GM12878 (cell line): ENCODE measurements around the gene ATXN2. TPM values are rescaled to one million over a fixed set of nuclear protein-coding genes. Genes with fewer than 3 reads are reported as not detected.
A peak's percentile ranks its signal among the peaks of the same experiment; 100 is the strongest.

ENCODE experiments used
- CBFB ChIP-seq: IDR thresholded peaks from 2 replicates; pipeline ENCODE4 v1.6.1; 2016; ENCODE audit warnings: antibody characterized with exemption, low read depth
- CBX3 ChIP-seq: fragments of 200-600 bp; sonication (generic); IDR thresholded peaks from 2 replicates; pipeline ENCODE4 v1.6.1; 2016; ENCODE audit warnings: low read depth, borderline replicate concordance
- CBX5 ChIP-seq: sonication (generic); IDR thresholded peaks from 2 replicates; pipeline ENCODE4 v1.6.1; 2016; ENCODE audit warnings: low read depth, moderate library complexity, mild to moderate bottlenecking, inconsistent platforms
- E4F1 ChIP-seq: fragments of 450-650 bp; IDR thresholded peaks from 2 replicates; pipeline ENCODE4 v1.6.1; 2018; ENCODE audit warnings: borderline replicate concordance, mild to moderate bottlenecking; ENCODE audit not compliant: partially characterized antibody
- EP300 ChIP-seq, 2 experiments: fragments of 150-350 bp in 1 of 2; IDR thresholded peaks; 2 replicates each; pipeline ENCODE4 v1.6.1; 2011 to 2012; ENCODE audit warnings: low read depth in 2 of 2, low read length in 2 of 2, borderline replicate concordance in 1 of 2, improper control_type of control experiment in 1 of 2, inconsistent platforms in 1 of 2; ENCODE audit not compliant: control insufficient read depth in 1 of 2
- HCFC1 ChIP-seq: fragments of 150-350 bp; IDR thresholded peaks from 2 replicates; pipeline ENCODE4 v1.6.1; 2014; ENCODE audit warnings: low read length
- HDAC2 ChIP-seq: fragments of 200-600 bp; sonication (generic); IDR thresholded peaks from 2 replicates; pipeline ENCODE4 v1.6.1; 2017
- NBN ChIP-seq: fragments of 450-650 bp; IDR thresholded peaks from 2 replicates; pipeline ENCODE4 v1.6.1; 2016
- NFYB ChIP-seq: IDR thresholded peaks from 2 replicates; pipeline ENCODE4 v1.6.1; 2011; ENCODE audit warnings: low read depth, mild to moderate bottlenecking, low read length, improper control_type of control experiment, moderate library complexity; ENCODE audit not compliant: insufficient read depth
- POLR2AphosphoS2 ChIP-seq: IDR thresholded peaks from 2 replicates; pipeline ENCODE4 v1.6.1; 2011; ENCODE audit warnings: low read depth, mild to moderate bottlenecking, low read length, improper control_type of control experiment, moderate library complexity
- POLR2AphosphoS5 ChIP-seq: IDR thresholded peaks from 2 replicates; pipeline ENCODE4 v1.6.1; 2011; ENCODE audit warnings: mild to moderate bottlenecking, low read length, inconsistent platforms
- RB1 ChIP-seq: fragments of 450-650 bp; formaldehyde crosslinking; IDR thresholded peaks from 2 replicates; pipeline ENCODE4 v1.6.1; 2017; ENCODE audit warnings: mild to moderate bottlenecking, borderline replicate concordance
- SIN3A ChIP-seq: IDR thresholded peaks from 2 replicates; pipeline ENCODE4 v1.6.1; 2012; ENCODE audit warnings: low read depth, low read length, improper control_type of control experiment
- SMAD5 ChIP-seq: IDR thresholded peaks from 2 replicates; pipeline ENCODE4 v1.6.1; 2016; ENCODE audit warnings: antibody characterized with exemption, low read depth
- TAF1 ChIP-seq: IDR thresholded peaks from 2 replicates; pipeline ENCODE4 v1.6.1; 2011; ENCODE audit warnings: mild to moderate bottlenecking, low read depth, low read length, borderline replicate concordance
- TBL1XR1 ChIP-seq: IDR thresholded peaks from 2 replicates; pipeline ENCODE4 v1.6.1; 2012; ENCODE audit warnings: low read depth, low read length, improper control_type of control experiment
- ZBED1 ChIP-seq: IDR thresholded peaks from 2 replicates; pipeline ENCODE4 v1.6.1; 2016; ENCODE audit warnings: borderline replicate concordance
- polyA plus RNA-seq, 11 experiments: library from polyadenylated mRNA; depleted of rRNA in 4 of 11; unstranded in 6 of 11; stranded (reverse) in 5 of 11; fragments of >200 nt; fragmentation: Nextera tagmentation in 4 of 11; fragmentation: Illumina TruSeq in 1 of 11; extraction: Ambion mirVana in 4 of 11; extraction: Trizol in 1 of 11; gene quantifications; 1 replicate in 1 of 11; 2 replicates in 10 of 11; pipeline versions ENCODE4 v1.2.1 to v1.2.3, GENCODE V29; 2011 to 2016; ENCODE audit warnings: inconsistent platforms in 2 of 11, missing spikeins in 2 of 11, low read depth in 1 of 11
- total RNA-seq, 4 experiments: library from RNA; depleted of rRNA in 3 of 4; stranded (reverse); fragments of >200 nt in 3 of 4; fragmentation: Illumina TruSeq in 1 of 4; extraction: Trizol in 1 of 4; gene quantifications; 2 replicates each; pipeline versions ENCODE4 v1.2.1 to v1.2.3, GENCODE V29; 2013 to 2021
- TF ChIP-seq, protein P1 (sequence below): IDR thresholded peaks from 2 replicates; pipeline ENCODE4 v1.6.1; 2012; ENCODE audit warnings: improper control_type of control experiment, low read depth, low read length; ENCODE audit not compliant: insufficient replicate concordance
- TF ChIP-seq, protein P2 (sequence below): IDR thresholded peaks from 2 replicates; pipeline ENCODE4 v1.6.1; 2011; ENCODE audit warnings: borderline replicate concordance, low read depth, mild to moderate bottlenecking, moderate library complexity, low read length; ENCODE audit not compliant: insufficient read depth, poor library complexity, severe bottlenecking

ATXN2 gene
- total and polyA plus RNA-seq, 10 of the 15 experiments (the other 5 are each of a cell fraction or from before 2014, with no cell fraction given): 8.8 to 31.5 (median 19.0) TPM

- TF ChIP-seq EP300 (IDR thresholded peaks at IDR 0.05; ENCODE audit: borderline replicate concordance in 1 of 2, control insufficient read depth in 1 of 2, low read depth in 2 of 2, low read length in 2 of 2) (peak; percentile 92 to 94), HDAC2 (0 out of 2 replicates have a peak, but pooled peaks have one; percentile 20), TAF1 (no peak; the same call in 1 of the 2 replicates), NFYB (no peak), TBL1XR1 (peak; percentile 94), HCFC1 (0 out of 2 replicates have a peak, but pooled peaks have one; percentile 24), SMAD5 (no peak), SIN3A (peak; percentile 64; the same call in 1 of the 2 replicates), E4F1 (no peak), ZBED1 (no peak; the same call in 1 of the 2 replicates), CBX3 (no peak), POLR2AphosphoS5 (0 out of 2 replicates have a peak, but pooled peaks have one; percentile 15), POLR2AphosphoS2 (no peak), CBX5 (peak; percentile 72; the same call in 1 of the 2 replicates), CBFB (peak; percentile 8; the same call in 1 of the 2 replicates), RB1 (no peak), NBN (peak; percentile 98)
- TF ChIP-seq, protein P1, sequence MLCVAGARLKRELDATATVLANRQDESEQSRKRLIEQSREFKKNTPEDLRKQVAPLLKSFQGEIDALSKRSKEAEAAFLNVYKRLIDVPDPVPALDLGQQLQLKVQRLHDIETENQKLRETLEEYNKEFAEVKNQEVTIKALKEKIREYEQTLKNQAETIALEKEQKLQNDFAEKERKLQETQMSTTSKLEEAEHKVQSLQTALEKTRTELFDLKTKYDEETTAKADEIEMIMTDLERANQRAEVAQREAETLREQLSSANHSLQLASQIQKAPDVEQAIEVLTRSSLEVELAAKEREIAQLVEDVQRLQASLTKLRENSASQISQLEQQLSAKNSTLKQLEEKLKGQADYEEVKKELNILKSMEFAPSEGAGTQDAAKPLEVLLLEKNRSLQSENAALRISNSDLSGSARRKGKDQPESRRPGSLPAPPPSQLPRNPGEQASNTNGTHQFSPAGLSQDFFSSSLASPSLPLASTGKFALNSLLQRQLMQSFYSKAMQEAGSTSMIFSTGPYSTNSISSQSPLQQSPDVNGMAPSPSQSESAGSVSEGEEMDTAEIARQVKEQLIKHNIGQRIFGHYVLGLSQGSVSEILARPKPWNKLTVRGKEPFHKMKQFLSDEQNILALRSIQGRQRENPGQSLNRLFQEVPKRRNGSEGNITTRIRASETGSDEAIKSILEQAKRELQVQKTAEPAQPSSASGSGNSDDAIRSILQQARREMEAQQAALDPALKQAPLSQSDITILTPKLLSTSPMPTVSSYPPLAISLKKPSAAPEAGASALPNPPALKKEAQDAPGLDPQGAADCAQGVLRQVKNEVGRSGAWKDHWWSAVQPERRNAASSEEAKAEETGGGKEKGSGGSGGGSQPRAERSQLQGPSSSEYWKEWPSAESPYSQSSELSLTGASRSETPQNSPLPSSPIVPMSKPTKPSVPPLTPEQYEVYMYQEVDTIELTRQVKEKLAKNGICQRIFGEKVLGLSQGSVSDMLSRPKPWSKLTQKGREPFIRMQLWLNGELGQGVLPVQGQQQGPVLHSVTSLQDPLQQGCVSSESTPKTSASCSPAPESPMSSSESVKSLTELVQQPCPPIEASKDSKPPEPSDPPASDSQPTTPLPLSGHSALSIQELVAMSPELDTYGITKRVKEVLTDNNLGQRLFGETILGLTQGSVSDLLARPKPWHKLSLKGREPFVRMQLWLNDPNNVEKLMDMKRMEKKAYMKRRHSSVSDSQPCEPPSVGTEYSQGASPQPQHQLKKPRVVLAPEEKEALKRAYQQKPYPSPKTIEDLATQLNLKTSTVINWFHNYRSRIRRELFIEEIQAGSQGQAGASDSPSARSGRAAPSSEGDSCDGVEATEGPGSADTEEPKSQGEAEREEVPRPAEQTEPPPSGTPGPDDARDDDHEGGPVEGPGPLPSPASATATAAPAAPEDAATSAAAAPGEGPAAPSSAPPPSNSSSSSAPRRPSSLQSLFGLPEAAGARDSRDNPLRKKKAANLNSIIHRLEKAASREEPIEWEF: no peak
- TF ChIP-seq, protein P2, sequence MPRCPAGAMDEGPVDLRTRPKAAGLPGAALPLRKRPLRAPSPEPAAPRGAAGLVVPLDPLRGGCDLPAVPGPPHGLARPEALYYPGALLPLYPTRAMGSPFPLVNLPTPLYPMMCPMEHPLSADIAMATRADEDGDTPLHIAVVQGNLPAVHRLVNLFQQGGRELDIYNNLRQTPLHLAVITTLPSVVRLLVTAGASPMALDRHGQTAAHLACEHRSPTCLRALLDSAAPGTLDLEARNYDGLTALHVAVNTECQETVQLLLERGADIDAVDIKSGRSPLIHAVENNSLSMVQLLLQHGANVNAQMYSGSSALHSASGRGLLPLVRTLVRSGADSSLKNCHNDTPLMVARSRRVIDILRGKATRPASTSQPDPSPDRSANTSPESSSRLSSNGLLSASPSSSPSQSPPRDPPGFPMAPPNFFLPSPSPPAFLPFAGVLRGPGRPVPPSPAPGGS: peak; percentile 97
These were observed 154.0 kb downstream of the ATXN2 start (continued) for GRCh38 chr12:111444925-111445725.
